A549 (cell line): ENCODE data around the gene SLF2.

Experiments used
- CHD2 ChIP-seq: fragments of 150-350 bp; IDR thresholded peaks from 2 replicates; pipeline ENCODE4 v1.6.1; 2014; ENCODE audit warnings: low read length; ENCODE audit not compliant: partially characterized antibody
- EP300 ChIP-seq, 2 experiments: fragments of >200 bp; sonication (Bioruptor Twin); formaldehyde crosslinking; IDR thresholded peaks; 2 replicates in 1 of 2; 3 replicates in 1 of 2; pipeline ENCODE4 v1.6.1; 2016 to 2017
- ESRRA ChIP-seq: fragments of 150-350 bp; IDR thresholded peaks from 2 replicates; pipeline ENCODE4 v1.6.1; 2014; ENCODE audit warnings: mild to moderate bottlenecking, low read length, borderline replicate concordance
- RAD21 ChIP-seq, 2 experiments: fragments of >200 bp in 1 of 2; sonication (Bioruptor Twin) in 1 of 2; formaldehyde crosslinking in 1 of 2; IDR thresholded peaks in 1 of 2; conservative IDR thresholded peaks in 1 of 2; 2 replicates in 1 of 2; 3 replicates in 1 of 2; pipeline ENCODE4 v1.6.1; 2012 to 2018; ENCODE audit warnings: inconsistent platforms in 1 of 2
- RCOR1 ChIP-seq: fragments of 150-350 bp; IDR thresholded peaks from 2 replicates; pipeline ENCODE4 v1.6.1; 2014; ENCODE audit warnings: antibody characterized with exemption, low read length, low read depth
- ZC3H11A ChIP-seq: fragments of 450-650 bp; IDR thresholded peaks from 2 replicates; pipeline ENCODE4 v1.6.1; 2014; ENCODE audit warnings: antibody characterized with exemption, mild to moderate bottlenecking
- TF ChIP-seq, protein P1 (sequence below): fragments of 450-650 bp; IDR thresholded peaks from 2 replicates; pipeline ENCODE4 v1.6.1; 2014; ENCODE audit warnings: antibody characterized with exemption
- TF ChIP-seq, protein P2 (sequence below): fragments of >200 bp; sonication (Bioruptor Twin); formaldehyde crosslinking; IDR thresholded peaks from 3 replicates; pipeline ENCODE4 v1.5.1; 2016
- TF ChIP-seq, protein P3 (sequence below): fragments of 250-450 bp; sonication (Bioruptor Pico); IDR thresholded peaks from 2 replicates; pipeline ENCODE4 v1.5.0; 2021; ENCODE audit warnings: mild to moderate bottlenecking, moderate library complexity, borderline replicate concordance

DNA sequence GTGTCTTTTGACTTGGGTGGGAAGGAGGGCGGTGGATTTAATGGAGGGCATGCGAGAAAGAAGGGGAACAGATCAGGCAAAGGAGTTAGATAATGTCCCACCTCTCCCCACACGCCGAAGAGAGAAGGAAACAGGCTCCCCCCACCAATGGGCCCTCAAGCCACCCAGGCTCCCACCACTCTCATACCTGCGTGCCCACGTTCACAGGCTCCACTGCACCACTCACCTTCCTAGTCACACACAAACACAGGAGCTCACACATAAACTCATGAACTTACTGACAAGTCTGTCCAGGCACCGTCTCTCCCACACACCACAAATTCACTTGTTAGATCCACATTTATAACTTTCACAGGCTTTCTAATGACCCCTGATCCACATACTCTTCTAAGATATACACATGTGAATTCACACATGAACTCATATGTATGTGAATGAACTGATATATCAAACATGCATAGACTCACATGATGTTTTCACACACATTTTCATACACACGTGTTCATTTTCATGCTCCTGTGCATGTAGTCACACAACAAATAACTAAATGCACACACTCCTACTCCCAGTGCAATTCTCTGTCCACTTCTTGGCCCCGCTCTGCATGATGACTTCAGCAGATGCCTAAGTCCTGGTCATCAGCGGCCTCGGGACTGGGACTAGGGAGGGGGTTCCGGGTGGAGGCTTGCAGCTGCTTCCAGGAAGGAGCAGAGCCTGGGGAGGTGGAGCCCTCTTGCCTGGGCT, 88.3 kb downstream of the SLF2 start:
- TF ChIP-seq, protein P1, sequence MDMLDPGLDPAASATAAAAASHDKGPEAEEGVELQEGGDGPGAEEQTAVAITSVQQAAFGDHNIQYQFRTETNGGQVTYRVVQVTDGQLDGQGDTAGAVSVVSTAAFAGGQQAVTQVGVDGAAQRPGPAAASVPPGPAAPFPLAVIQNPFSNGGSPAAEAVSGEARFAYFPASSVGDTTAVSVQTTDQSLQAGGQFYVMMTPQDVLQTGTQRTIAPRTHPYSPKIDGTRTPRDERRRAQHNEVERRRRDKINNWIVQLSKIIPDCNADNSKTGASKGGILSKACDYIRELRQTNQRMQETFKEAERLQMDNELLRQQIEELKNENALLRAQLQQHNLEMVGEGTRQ, result no peak
- TF ChIP-seq, protein P2, sequence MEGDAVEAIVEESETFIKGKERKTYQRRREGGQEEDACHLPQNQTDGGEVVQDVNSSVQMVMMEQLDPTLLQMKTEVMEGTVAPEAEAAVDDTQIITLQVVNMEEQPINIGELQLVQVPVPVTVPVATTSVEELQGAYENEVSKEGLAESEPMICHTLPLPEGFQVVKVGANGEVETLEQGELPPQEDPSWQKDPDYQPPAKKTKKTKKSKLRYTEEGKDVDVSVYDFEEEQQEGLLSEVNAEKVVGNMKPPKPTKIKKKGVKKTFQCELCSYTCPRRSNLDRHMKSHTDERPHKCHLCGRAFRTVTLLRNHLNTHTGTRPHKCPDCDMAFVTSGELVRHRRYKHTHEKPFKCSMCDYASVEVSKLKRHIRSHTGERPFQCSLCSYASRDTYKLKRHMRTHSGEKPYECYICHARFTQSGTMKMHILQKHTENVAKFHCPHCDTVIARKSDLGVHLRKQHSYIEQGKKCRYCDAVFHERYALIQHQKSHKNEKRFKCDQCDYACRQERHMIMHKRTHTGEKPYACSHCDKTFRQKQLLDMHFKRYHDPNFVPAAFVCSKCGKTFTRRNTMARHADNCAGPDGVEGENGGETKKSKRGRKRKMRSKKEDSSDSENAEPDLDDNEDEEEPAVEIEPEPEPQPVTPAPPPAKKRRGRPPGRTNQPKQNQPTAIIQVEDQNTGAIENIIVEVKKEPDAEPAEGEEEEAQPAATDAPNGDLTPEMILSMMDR, result no peak
- TF ChIP-seq ESRRA (no peak), RAD21 (conservative IDR thresholded peaks at IDR 0.05 in 1 of 2, IDR thresholded peaks at IDR 0.05 in 1 of 2) (no peak), CHD2 (no peak), ZC3H11A (no peak), RCOR1 (no peak), EP300 (IDR thresholded peaks at IDR 0.05) (no peak)
- TF ChIP-seq, protein P3, sequence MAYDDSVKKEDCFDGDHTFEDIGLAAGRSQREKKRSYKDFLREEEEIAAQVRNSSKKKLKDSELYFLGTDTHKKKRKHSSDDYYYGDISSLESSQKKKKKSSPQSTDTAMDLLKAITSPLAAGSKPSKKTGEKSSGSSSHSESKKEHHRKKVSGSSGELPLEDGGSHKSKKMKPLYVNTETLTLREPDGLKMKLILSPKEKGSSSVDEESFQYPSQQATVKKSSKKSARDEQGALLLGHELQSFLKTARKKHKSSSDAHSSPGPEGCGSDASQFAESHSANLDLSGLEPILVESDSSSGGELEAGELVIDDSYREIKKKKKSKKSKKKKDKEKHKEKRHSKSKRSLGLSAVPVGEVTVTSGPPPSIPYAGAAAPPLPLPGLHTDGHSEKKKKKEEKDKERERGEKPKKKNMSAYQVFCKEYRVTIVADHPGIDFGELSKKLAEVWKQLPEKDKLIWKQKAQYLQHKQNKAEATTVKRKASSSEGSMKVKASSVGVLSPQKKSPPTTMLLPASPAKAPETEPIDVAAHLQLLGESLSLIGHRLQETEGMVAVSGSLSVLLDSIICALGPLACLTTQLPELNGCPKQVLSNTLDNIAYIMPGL, result no peak
